ENCODE results near the gene EPS8. TPM values are rescaled to one million over a fixed set of nuclear protein-coding genes. Genes with fewer than 3 reads are reported as not detected.

EPS8 gene
- total RNA-seq, 1 donor: 4.2 TPM

DNA sequence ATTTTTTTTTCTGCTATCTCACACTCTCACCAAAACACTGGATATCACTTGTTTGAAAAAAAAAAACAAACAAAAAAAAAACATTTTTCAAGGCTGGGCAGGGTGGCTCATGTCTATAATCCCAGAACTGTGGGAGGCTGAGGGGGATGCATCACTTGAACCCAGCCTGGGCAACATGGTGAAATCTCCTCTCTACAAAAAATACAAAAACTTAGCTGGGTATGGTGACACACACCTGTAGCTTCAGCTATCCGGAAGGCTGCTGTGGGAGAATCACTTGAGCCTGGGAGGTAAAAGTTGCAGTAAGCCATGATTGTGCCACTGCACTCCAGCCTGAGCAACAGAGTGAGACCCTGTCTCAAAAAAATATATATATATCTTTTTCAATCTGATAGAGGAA, 66.2 kb downstream of the EPS8 start:
- no peaks in the 10 kb centered on the region for H3K9me3 ChIP-seq (ENCODE audit: low read depth, low read length)

DNA sequence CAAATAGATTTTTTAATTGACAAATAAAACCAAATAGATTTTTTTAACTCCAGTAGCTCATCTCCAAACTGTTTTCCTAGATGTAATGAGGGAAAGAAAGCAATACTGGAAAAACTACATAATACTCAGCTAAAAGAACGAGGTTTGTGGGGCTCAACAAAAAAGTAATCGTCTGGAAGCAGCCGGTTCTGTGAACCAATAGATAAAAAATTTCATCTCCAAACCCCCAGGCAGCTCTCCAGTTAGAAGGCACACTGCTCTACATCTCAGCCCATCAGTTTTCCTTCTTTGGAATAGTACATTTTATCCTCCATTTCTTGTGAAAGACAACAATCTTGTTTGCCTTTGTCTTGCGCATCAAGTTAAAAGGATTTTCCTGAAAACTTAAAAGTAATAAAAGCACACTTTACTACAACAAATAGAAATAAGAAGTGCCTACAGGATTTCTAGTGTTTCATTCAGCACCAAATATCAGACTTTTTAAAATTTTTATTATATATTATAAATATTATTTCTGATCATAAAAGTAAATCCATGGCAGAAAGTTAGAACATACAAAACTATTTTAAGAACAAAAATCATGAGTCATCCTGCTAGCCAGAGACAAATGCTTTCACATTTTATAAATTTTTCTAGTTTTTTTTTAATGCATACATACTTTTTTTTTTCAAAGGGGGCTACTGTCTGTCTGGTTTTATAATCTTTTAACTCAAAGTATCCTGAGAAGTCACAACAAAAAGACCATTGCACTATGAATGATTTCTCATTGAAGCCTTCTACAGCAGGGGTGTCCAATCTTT, 67.7 kb downstream of the EPS8 start:
- H3K27me3 ChIP-seq (ENCODE audit: insufficient read depth, low read length): no peaks in the 10 kb centered on the region
- no peaks in the 10 kb centered on the region for H3K9me3 ChIP-seq (ENCODE audit: low read depth, low read length)
- H3K4me1 ChIP-seq (ENCODE audit: insufficient read depth, low read length): peaks cover 10% of the 10 kb centered on the region
- H3K4me3 ChIP-seq (ENCODE audit: low read length): no peak overlapping the region

More for the DNA sequence above, 66.2 kb downstream of the EPS8 start:
- no peaks in the 10 kb centered on the region for H3K27me3 ChIP-seq (ENCODE audit: insufficient read depth, low read length)
- peaks cover 10% of the 10 kb centered on the region for H3K4me1 ChIP-seq (ENCODE audit: insufficient read depth, low read length)
- H3K4me3 ChIP-seq (ENCODE audit: low read length): no peak overlapping the region

DNA sequence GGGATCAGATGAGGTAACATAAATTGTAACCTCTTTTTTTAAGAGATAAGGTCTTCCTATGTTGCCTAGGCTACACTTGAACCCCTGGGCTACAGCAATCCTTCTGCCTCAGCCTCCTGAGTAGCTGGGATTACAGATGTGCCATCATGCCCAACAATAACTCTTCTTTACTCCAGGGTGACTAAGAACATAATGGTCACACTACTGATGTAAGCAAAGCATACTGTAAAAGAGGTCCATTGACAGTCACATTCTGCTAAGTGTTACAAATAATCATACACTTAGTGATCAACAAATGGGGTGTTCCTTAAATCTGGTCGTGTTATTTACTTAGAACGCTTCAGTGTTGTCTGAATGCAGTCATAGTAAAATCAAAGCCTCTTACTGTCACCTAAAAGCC, 68.9 kb downstream of the EPS8 start:
- H3K4me3 ChIP-seq (ENCODE audit: low read length): no peak overlapping the region

DNA sequence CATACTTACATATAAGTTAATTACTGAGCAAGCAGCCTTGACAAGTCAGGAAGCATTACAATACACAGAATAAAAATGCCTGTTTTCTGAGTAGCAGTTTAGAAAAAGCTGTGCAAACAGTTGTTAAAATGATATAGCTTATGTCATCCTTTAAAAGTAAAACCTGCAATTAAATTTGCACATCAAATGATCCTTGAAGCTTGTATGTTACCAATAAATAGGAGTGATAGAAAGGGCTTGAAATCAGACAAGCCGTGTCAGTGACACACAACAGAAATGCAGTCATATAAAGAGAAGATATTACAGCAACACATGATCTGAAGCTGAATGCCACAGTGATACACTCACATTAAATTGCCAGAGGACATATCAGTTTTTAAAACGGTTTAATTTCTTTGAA, 70.0 kb downstream of the EPS8 start:
- no peaks in the 10 kb centered on the region for H3K27me3 ChIP-seq (ENCODE audit: insufficient read depth, low read length)
- no peaks in the 10 kb centered on the region for H3K9me3 ChIP-seq (ENCODE audit: low read depth, low read length)
- no peak overlapping the region for H3K4me3 ChIP-seq (ENCODE audit: low read length)
- H3K4me1 ChIP-seq (ENCODE audit: insufficient read depth, low read length): no peaks in the 10 kb centered on the region

More for the DNA sequence above, 68.9 kb downstream of the EPS8 start:
- Histone ChIP-seq H3K4me1 (ENCODE audit: insufficient read depth, low read length) (peaks cover 2% of the 10 kb centered on the region), H3K9me3 (ENCODE audit: low read depth, low read length) (no peaks in the 10 kb centered on the region), H3K27me3 (ENCODE audit: insufficient read depth, low read length) (no peaks in the 10 kb centered on the region)

DNA sequence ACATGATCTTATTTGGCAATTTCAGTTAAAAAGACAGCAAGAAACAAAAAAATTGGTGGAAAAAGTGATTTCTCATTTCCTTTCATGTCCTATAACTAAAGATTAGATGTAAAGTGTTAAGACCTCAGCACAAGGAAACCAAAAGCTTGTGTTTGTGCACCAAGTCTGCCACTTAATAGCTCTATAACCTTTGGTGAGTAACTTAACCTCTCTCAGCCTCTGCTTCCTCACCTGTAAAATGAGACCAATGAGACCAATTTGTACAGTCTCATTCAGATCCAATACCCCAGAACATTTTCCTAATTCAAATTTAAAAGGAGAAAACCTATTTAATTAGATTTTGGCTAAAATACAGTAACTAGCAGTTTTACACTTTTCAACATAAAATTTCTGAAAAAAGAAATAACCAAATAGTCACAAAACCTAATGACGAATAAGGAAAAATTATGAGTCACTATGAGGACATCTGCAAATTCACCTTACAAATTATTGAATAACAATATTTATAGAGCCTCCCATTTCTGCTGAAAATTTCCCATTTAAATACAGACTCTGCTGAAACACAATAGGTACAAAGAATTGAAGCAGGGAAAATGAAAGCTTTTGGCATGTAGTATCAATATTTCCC, 71.1 kb downstream of the EPS8 start:
- Histone ChIP-seq H3K9me3 (ENCODE audit: low read depth, low read length) (no peaks in the 10 kb centered on the region), H3K4me3 (ENCODE audit: low read length) (no peak overlapping the region), H3K4me1 (ENCODE audit: insufficient read depth, low read length) (no peaks in the 10 kb centered on the region), H3K27me3 (ENCODE audit: insufficient read depth, low read length) (no peaks in the 10 kb centered on the region)

DNA sequence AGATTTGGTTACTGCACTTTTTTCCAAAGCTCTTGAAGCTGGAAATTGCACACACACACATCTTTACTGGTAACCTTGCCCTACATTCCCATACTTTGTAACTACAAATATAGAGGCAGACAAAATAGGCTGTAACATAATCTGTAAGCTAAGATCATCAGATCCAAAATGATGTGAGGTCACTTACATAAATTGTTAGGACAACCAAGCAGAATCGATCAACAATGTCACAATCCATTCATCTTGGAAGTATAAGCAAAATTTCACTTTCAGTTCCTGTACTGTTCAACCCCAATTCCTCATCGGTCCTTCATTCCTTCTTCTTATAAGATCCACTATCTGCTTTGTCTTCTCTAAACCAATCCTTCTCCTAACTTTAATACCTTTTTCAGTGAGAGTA, 72.6 kb downstream of the EPS8 start:
- Histone ChIP-seq H3K4me1 (ENCODE audit: insufficient read depth, low read length) (no peaks in the 10 kb centered on the region), H3K9me3 (ENCODE audit: low read depth, low read length) (no peaks in the 10 kb centered on the region), H3K4me3 (ENCODE audit: low read length) (no peak overlapping the region), H3K27me3 (ENCODE audit: insufficient read depth, low read length) (no peaks in the 10 kb centered on the region)

DNA sequence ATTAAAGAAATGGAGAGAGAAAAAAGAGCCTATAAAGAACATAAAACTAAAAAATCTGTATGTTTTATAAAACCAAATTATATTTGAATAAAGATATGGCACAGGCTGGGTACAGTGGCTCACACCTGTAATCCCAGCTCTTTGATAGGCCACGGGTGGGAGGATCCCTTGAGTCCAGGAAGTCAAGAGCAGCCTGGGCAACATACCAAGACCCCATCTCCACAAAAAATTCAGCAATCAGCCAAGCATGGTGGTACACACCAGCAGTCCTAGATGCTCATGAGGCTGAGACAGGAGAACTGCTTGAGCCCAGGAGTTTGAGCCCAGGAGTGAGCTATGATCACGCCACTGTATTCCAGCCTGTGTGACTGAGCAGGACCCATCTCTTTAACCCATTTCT, 74.9 kb downstream of the EPS8 start:
- Histone ChIP-seq H3K27me3 (ENCODE audit: insufficient read depth, low read length) (no peaks in the 10 kb centered on the region), H3K4me1 (ENCODE audit: insufficient read depth, low read length) (no peaks in the 10 kb centered on the region), H3K4me3 (ENCODE audit: low read length) (no peak overlapping the region), H3K9me3 (ENCODE audit: low read depth, low read length) (no peaks in the 10 kb centered on the region)

DNA sequence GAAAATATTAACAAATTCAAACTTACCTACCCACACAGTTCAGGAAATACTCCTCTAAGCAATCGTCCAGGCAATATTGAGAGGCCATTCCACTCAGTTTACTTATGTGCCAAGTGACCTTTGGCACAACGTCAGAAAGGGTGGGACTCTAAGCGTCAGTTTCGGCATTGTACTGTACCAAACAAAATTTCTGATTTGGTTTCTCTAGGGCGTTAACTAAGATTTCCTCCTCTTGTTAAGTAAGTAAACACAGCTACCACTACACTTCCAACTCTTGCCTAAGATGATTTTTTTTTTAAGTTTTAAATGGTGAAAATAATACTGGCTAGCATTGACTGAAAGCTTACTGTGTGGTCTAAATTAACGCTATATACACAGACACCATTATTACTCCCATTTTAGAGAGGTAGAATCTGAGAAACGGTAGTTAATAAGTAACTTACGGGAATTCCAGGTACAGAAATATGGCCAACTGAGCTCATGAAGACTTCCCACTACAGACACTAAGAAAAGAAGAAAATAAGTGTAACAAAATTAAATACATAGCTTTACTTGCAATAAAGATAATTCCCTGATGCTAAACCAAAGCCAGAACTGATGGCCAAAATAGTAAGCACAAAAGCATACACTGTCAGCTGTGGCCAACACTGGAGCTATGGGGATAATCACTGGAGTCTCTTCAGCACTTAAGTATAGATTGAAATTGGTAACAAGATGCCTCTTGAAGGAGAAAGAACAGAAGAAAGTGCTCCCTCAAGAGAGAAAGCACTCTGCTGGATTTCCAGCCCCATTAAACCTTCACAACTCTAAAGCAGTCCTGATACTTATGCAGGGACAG, 76.1 kb downstream of the EPS8 start:
- H3K27me3 ChIP-seq (ENCODE audit: insufficient read depth, low read length): no peaks in the 10 kb centered on the region

DNA sequence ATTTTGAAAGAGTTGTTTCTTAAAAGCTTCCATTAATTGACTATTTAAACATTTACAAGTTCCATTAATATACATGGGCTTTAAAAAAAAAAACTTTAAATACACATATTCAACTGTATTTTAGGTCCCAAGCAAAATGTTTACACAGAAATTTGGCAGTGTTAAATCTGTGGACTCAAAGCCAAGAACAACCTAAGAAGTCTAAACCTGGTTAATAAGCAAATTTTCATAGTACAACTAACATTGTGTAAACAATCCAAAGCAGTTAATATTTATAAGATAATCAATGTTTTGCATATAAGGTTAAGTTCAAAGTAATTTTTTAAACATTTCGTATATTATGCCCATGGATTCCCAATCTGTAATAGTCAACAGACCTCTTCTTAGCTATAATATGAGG, 77.0 kb downstream of the EPS8 start:
- no peaks in the 10 kb centered on the region for H3K27me3 ChIP-seq (ENCODE audit: insufficient read depth, low read length)
- H3K9me3 ChIP-seq (ENCODE audit: low read depth, low read length): no peaks in the 10 kb centered on the region
- no peaks in the 10 kb centered on the region for H3K4me1 ChIP-seq (ENCODE audit: insufficient read depth, low read length)
- no peak overlapping the region for H3K4me3 ChIP-seq (ENCODE audit: low read length)

More for the DNA sequence above, 76.1 kb downstream of the EPS8 start:
- no peaks in the 10 kb centered on the region for H3K9me3 ChIP-seq (ENCODE audit: low read depth, low read length)
- no peaks in the 10 kb centered on the region for H3K4me1 ChIP-seq (ENCODE audit: insufficient read depth, low read length)
- no peak overlapping the region for H3K4me3 ChIP-seq (ENCODE audit: low read length)

DNA sequence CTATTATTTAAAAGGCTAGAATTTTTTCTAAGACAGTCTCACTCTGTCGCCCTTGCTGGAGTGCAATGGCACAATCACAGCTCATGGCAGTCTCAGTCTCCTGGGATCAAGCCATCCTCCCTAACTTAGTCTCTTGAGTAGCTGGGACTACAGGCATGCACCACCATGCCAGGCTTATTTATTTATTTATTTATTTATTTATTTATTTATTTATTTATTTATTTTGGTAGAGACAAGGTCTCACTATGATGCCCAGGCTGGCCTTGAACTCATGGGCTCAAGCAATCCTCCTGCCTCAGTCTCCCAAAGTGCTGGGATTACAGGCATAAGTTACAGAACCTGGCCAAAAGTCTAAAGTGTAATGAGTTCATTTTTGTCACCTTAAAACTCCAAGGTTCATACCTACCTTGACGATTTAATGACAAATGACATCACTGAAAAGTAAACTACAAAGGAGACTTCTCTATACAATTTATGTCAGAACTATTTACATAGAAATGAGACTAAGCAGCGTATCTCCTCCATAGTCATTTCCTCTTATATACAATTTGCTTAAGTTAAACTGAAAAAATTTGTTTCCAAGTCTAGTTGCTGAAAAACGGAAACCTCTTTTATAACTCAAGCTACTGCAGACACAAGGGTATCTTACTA, 78.2 kb downstream of the EPS8 start:
- Histone ChIP-seq H3K4me3 (ENCODE audit: low read length) (no peak overlapping the region), H3K4me1 (ENCODE audit: insufficient read depth, low read length) (no peaks in the 10 kb centered on the region), H3K27me3 (ENCODE audit: insufficient read depth, low read length) (no peaks in the 10 kb centered on the region), H3K9me3 (ENCODE audit: low read depth, low read length) (no peaks in the 10 kb centered on the region)

DNA sequence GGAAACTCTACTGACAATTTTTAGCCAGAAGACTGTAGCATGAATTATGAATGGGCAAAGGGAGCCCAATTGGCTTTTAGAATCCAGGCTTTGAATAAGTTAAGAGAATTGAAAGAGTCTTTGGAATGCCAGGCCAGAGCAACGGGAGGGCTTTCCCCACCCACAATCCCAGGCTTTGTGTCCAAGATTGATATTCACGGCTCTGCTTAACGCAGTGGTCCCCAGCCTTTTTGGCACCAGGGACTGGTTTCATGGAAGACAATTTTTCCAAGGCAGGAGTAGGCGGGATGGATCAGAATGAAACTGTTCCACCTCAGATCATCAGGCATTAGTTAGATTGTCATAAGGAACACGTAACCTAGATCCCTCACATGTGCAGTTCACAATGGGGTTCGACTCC, 79.6 kb downstream of the EPS8 start:
- no peaks in the 10 kb centered on the region for H3K4me1 ChIP-seq (ENCODE audit: insufficient read depth, low read length)
- no peaks in the 10 kb centered on the region for H3K27me3 ChIP-seq (ENCODE audit: insufficient read depth, low read length)
- no peak overlapping the region for H3K4me3 ChIP-seq (ENCODE audit: low read length)
- H3K9me3 ChIP-seq (ENCODE audit: low read depth, low read length): no peaks in the 10 kb centered on the region

DNA sequence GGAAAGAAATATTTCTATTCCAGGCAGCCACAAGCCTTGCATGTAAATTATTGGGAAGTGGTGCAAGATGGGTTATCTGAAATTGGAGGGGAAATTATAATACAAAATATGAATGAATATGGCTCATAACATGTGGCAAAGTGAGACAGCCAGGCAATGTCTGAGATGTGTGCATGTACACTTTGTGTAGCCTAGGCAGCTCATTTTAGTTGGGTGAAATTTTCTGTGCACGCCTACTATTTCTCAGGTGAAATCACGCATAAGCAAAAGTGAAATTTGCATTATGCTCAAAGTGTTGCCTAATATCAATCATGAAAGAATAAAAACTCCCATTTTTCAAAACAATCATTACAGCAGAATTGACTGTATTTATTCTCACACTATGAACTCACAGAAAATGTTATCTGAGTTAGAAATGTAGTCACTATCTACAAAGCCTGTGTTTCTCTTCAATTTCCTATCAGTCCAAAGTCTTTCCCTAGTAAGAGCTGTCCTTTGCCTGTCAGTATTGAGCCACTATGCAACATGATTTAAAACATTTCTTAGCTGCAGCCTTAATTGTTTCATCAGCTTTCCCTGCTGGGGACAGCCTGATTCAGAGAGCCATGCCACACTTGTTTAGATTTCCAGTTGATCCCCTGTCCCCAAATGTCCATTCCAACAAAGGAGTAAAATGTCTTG, 80.7 kb downstream of the EPS8 start:
- no peaks in the 10 kb centered on the region for H3K27me3 ChIP-seq (ENCODE audit: insufficient read depth, low read length)
- no peaks in the 10 kb centered on the region for H3K9me3 ChIP-seq (ENCODE audit: low read depth, low read length)
- H3K4me1 ChIP-seq (ENCODE audit: insufficient read depth, low read length): no peaks in the 10 kb centered on the region
- no peak overlapping the region for H3K4me3 ChIP-seq (ENCODE audit: low read length)

DNA sequence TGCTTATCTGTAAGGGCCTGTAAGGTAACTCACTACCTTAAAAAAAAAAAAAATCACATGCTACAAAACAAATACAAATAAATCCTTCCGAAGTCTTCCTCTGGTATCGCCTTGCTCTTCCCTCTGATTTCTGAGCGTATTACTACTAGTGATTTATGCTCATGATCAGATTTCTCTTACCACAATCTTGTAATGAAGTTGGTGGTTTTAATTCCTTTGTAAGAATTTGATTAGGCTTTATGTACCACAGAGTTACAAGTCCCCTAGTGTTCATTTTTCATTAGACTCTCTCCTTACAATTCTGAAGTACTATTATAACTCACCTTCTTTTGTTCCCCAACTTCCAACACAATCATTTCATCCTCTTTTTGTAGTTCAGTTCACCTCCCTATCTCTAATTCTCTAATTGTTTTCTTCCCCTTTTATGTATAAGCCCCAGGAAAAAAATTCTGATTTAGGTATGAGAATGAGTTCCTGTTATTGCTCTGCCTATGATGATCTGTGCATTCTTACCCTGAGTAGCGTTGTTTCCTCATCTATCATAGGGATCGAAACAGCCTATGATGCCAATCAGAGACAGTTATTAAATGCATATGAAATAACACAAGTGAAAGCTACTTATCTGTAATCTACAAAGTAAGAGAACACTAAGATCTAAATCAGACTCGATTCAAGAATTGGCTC, 81.5 kb downstream of the EPS8 start:
- H3K9me3 ChIP-seq (ENCODE audit: low read depth, low read length): no peaks in the 10 kb centered on the region
- no peaks in the 10 kb centered on the region for H3K27me3 ChIP-seq (ENCODE audit: insufficient read depth, low read length)
- no peak overlapping the region for H3K4me3 ChIP-seq (ENCODE audit: low read length)
- no peaks in the 10 kb centered on the region for H3K4me1 ChIP-seq (ENCODE audit: insufficient read depth, low read length)

All from mononuclear cell (primary cell).